Hematopoietic multipotent progenitor cell (in vitro differentiated cells): ENCODE results near the gene TMEM121. TPM values are rescaled to one million over a fixed set of nuclear protein-coding genes. Genes with fewer than 3 reads are reported as not detected.
"Not testable (repeated sequence)": the region's sequence is repeated elsewhere in the genome, so short reads cannot be mapped to it uniquely, and the experiment has no call there.

Experiments
- DNase-seq, 3 donors: peaks; one replicate each; pipeline ENCODE4 v3.0.0-alpha.2; 2011 to 2015; ENCODE audit warnings: low read depth in 2 of 3, low spot score in 2 of 3
- total RNA-seq: library from RNA; depleted of rRNA; stranded (reverse); fragments of >200 nt; gene quantifications from one replicate; pipeline ENCODE4 v1.2.3, GENCODE V29; 2012

The TMEM121 gene
- total RNA-seq, 1 donor = 46.3 TPM

DNA sequence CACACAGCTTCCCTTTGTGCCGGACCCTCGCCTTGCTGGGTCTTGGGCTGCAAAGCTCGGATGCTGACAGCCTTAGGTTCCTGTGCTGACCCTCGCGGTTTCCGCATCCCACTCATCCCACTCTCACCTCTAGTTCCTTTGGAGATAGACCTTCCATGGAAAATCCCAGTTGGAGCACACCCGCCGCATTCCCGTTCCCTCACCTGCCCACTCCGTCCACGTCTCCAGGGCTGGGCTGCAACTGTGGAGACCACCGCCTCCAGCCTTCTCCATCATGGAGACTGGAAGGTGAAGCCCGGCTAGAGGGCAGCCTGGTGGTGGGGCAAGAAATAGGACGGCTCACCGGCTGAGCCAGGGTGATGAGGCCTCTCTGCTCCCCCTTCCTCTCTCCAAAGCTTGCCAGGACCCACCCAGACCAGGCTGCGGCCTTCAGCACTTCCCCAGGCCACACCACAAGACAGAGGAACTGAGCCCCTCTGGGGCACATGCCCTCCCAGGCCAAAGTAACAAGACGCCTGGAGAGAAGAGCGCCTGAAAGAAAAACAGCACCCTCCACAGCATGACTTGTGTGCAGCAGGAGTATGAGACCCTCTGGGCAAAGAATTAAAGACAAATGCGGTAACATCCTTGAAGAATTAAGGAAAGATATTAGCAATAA is 15.0 kb downstream of the TMEM121 start:
- peak in 1 of 3 donors; percentile 41 for DNase-seq

- DNase-seq = not testable (repeated sequence)
These were observed 19.3 kb downstream of the TMEM121 start for GRCh38 chr14:105545676-105546075.

DNA sequence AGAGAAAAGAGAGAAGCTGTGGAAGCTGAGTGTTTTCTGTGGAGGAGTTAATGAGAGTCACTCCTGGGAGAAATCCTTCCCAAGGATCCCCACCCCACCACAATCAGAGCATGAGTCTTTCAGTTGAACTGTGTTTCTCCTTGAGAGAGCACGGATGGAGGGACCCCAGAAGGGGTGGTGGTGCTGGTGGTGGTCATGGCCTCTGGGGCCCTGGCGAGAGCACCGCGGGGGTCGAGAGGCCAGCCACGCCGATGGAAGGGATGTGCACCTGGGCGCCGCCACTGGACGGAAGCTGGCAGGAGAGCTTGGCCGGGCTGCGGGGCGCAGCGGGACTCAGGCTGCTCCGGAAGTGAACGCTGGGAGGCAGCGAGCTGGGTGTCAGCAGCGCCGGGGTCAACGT is 20.0 kb downstream of the TMEM121 start:
- DNase-seq = not testable (repeated sequence)

GRCh38 chr14:105547072-105547471 is 20.7 kb downstream of the TMEM121 start:
- not testable (repeated sequence) for DNase-seq

GRCh38 chr14:105547741-105548169 is 21.4 kb downstream of the TMEM121 start:
- no peak for DNase-seq

DNA sequence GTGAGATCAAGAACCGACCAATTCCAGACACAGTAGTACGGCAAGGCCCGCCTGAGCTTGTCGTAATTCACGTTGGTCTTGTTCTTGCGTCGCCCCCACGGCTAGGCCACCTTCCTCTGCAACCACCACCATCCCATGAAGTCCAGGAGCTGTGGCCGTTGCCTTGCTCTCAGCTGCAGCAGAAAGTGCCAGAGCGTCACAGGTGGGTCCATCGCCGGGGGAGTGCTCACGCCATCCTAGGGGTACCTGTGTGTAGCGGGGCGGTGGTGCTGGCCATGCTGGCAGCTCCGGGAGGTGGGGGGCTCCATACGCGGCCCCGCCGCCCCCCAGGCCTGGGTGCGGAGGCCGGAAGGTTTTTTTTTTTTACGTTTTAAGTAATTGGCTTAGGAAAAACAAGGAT is 23.1 kb downstream of the TMEM121 start:
- no peak for DNase-seq

DNA sequence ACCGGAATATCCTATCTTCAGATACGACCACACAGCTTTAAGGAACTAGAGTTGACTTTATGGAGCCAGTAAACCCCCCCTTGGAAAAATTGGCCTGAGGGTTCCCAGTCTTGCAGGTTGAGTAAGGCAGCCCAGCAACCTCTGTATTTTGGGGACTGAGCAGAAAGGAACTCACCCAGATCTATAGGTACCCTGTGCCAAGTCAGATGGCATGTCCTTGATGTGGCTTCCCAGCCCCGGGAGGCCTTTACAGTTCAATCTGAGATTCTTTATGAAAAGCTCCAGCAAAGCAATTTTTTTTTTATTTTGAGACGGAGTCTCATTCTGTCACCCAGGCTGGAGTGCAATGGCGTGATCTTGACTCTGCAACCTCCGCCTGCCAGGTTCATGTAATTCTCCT is 27.6 kb downstream of the TMEM121 start:
- DNase-seq = no peak

DNA sequence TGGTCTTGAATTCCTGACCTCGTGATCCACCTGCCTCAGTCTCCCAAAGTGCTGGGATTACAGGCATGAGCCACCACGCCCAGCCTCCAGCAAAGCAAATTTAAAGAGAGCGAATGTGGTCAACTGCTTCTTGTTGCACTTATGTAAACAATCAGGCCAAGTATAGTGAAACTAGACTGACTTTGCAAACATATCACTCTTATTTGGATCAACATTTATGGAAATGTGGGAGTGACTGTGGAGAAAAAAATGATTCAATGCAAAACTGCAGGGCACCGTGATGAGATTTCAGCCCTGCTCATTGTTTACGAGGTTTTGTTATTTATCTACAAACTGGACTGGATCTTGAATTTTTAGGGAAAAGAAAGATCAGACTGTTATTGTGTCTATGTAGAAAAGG is 28.1 kb downstream of the TMEM121 start:
- DNase-seq = no peak

GRCh38 chr14:105557671-105558070 is 31.3 kb downstream of the TMEM121 start:
- not testable (repeated sequence) for DNase-seq

DNA sequence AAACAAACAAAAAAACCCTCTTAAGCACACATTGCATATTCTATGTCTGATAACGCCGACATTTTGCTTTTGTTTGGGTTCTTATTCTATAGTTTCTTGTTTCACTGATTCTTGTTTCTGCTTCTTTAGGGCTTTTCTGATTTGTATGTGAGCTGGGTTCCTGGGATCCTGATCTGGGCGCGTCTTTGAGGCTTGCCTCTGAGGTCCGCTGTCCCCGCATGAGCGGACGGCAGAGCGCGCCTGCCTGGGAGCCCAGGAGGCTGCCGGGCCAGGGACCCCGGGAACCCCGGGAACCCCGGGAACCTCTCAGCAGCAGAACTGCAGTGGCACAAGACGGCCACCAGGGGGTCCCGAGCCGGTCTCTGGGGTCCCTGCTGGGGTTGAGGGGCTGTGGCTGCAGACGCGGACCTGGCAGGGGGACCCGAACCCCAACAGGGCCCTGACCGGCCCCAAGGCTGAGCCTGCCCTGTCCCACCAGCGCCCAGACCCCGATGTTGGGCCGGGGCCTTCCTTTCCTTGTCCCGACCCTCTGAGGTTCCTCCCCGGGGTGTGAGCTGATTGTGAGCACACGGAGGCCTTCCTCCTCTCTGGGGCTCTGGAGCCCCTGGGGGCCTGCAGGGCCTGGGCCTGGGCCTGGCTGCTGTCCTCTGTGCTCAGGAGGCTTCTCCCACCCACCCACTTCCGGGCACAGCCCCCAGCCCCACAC is 32.2 kb downstream of the TMEM121 start:
- DNase-seq = not testable (repeated sequence)

DNA sequence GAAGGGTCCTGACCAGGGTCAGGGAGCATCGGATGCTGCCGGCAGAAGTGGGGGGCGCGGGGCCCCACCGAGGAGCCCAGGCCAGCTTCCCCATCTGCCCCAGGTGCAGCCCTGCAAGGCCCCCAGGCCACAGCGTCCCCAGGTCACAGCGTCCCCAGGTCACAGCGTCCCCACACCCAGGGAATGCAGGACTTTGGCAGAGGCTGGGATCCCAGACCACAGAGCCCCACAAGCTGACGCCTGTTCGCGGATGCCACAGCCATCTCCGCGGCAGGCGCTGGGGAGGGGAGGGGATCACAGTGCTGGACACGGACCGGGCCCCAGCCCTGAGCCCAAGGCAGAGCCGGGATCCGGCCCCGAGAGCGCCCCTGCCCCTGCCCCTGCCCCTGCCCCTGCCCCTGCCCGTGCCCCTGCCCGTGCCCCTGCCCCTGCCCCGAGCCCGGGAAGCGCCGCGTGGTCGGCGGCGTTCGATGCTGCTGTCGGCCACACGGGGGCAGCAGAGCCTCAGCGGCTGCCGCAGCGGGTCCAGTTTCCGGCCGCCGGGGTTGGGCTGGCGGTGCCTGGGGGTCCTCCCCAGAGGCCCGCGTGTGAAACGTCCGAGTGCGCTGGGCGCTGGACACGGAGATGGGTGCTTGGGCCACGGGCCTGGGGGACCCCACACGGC is 33.1 kb downstream of the TMEM121 start:
- not testable (repeated sequence) for DNase-seq

DNA sequence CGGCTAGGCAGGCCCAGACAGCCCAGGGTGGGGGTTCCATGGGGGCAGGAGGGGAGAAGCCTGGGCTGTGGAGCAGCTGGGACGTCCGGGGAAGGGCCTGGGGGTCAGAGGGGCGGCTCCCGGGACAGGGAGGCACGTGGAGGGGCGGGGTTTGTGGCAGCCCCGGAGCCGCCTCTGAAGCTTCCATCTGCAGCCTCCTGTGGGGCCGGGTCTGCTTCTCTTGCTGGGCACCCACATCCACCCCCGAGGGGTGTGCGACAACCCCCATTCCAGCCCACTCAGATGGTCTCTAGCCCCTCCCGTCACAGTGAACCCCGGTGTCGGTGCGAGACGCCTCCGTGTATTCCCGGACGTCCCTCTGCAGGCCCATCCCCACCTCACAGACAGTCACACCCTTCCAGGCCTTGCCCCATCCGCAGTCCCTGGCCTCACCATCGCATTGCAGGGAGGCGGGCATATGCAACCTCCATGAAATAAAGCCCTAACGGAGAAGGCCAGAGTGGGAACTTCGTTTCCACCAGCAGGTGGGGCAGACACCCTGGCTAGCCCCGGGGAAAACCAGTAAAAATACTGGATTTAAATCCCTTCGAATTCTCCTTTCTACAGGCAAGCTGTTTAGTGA is 33.8 kb downstream of the TMEM121 start:
- DNase-seq = not testable (repeated sequence)

DNA sequence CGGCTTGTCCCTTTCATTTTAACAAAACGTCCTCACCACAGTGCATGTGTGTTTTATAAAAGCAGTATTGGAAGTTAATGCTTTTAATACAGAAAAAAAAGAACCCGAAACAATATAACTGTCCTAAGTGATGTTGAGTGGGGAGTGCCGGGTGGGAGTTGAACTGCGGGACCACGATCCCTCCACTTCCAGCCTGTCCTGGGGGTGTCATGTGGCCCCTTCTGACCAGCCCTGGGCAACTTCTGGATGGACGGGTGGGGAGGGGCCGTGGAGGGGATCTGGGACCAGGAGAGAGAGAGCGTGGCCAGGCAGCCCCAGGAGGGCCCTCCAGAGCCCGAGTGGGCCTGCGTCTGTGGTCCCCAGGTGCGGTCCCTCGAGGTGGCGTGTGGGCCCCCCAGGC is 35.0 kb downstream of the TMEM121 start:
- DNase-seq = not testable (repeated sequence)

DNA sequence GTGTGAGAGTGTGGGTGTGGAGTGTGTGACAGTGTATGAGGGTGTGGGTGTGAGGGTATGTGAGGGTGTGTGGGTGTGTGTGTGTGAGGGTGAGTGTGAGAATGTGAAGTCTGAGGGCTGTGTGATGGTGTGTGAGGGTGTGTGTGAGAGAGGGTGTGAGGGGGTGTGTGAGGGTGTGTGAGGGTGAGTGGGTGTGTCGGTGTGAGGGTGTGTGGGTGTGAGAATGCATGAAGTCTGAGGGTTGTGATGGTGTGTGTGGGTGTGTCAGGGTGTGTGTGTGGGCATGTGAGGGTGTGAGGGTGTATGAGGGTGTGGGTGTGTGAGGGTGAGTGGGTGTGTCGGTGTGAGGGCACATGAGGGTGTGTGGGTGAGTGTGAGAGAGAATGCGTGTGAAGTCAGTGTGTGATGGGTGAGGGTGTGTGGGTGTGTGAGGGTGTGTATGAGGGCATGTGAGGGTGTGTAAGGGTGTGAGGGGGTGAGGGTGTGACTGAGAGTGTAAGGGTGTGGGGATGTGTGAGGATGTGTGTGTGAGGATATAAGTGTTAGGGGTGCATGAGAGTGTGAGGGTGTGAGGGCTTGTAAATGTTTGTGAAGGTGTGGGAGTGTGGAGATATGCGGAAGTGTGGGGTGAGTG is 36.4 kb downstream of the TMEM121 start:
- no peak for DNase-seq

- no peak for DNase-seq
These were observed 37.0 kb downstream of the TMEM121 start for GRCh38 chr14:105563347-105563737.

- DNase-seq = not testable (repeated sequence)
These were observed 38.2 kb downstream of the TMEM121 start for GRCh38 chr14:105564536-105564935.

DNA sequence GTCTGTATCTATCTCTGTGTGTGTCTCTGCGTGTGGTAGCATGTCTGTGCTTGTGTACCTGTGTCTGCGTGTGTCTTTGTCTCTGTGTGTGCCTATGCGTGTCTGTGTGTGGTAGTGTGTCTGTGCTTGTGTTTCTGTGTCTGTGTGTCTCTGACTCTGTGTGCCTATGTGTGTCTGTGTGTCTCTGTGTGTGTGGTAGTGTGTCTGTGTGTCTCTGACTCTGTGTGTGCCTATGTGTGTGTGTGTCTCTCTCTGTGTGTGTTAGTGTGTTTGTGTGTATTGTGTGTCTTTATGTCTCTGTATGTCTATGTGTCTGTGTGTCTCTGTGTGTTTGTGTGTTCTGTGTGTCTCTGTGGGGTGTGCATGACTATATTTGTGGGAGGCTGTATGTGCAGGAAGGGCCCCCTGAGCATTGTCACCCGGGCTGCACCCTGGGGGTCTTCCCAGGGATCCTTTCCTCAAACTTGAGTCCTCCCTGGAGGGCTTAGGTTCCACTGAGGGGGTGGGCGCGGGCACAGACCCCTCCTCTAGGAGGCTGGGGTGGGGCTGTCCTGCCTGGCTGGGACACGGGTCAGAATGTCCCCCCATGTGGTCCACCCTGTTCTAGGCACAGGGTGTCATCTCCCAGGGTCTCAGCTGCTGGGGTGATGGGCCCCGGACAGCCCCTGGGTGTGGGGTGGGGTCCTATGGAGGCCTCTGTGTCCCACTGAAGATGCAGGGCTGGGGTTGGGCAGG is 39.0 kb downstream of the TMEM121 start:
- not testable (repeated sequence) for DNase-seq

DNA sequence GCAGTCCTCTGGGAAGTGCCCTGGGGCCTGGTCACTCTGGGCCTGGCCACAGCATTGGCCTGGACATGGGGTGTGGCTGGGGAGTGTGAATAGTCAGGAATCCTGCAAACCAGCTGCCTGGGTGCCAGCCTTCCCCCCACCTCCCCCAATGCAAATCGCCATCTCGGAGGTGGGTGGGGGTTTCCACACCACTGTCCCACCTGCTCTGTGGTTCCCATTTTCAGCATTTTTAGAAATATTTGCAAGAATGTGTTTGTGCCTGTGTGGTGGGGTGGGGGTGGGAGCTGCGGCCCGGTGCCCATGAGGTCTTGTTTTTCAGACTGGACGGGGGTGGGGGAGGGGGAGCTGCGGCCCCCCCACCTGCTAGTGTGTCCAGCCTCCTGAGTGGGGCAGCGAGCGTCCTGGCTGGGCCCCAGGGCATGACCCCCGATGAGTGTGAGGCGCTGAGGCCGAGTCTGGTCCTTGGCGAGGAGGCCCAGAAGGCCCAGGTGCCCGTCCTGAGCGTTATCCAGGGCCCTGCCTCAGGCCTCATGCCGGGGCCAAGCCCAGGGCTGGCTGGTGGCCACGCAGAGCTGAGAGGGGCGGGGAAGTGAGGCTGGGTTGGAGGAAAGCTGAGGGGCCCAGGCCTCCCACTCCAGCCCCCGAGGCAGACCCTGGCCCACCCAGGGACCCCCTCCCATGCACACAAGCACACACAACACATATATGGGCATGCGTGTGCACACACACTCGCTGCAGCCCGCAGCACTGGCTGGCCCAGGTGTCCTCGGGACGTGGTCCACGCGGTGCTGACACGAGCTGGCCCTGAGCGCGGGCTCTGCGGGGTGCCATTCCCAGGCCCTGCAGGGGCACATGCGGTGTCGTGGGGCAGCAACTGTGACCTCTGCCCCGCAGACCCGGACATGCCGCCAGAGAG is 40.1 kb downstream of the TMEM121 start:
- not testable (repeated sequence) for DNase-seq
